COLO668 (cell line): ENCODE data around the gene SH3GLB2.
"Not testable (repeated sequence)": the region's sequence is repeated elsewhere in the genome, so short reads cannot be mapped to it uniquely, and the experiment has no call there.

Experiments used
- DNase-seq: peaks from one replicate; lab custom pipeline; 2025; ENCODE audit not compliant: unreplicated experiment; lab: John Stamatoyannopoulos, UW

Gene SH3GLB2

GRCh38 chr9:129022037-129022436 lies 6.1 kb downstream of the SH3GLB2 start:
- DNase-seq, result no peak

GRCh38 chr9:129021091-129021490 lies 7.0 kb downstream of the SH3GLB2 start:
- no peak for DNase-seq

GRCh38 chr9:129014608-129015007 lies 13.5 kb downstream of the SH3GLB2 start:
- DNase-seq, result no peak

- no peak for DNase-seq
Observed at GRCh38 chr9:129014124-129014523, 14.0 kb downstream of the SH3GLB2 start.

GRCh38 chr9:129013674-129014073 lies 14.5 kb downstream of the SH3GLB2 start:
- no peak for DNase-seq

GRCh38 chr9:129012893-129013448 lies 15.2 kb downstream of the SH3GLB2 start:
- DNase-seq, result no peak

GRCh38 chr9:129012343-129012742 lies 15.8 kb downstream of the SH3GLB2 start:
- no peak for DNase-seq

GRCh38 chr9:129011761-129012181 lies 16.4 kb downstream of the SH3GLB2 start:
- DNase-seq, result no peak

GRCh38 chr9:129011170-129011569 lies 17.0 kb downstream of the SH3GLB2 start:
- no peak for DNase-seq

GRCh38 chr9:129010267-129010975 lies 17.7 kb downstream of the SH3GLB2 start:
- DNase-seq, result no peak

- no peak for DNase-seq
Observed at GRCh38 chr9:129009584-129010141, 18.5 kb downstream of the SH3GLB2 start.

- no peak for DNase-seq
Observed at GRCh38 chr9:129008986-129009583, 19.0 kb downstream of the SH3GLB2 start.

- DNase-seq, result no peak
Observed at GRCh38 chr9:129008469-129008965, 19.6 kb downstream of the SH3GLB2 start.

GRCh38 chr9:129007766-129008468 lies 20.2 kb downstream of the SH3GLB2 start:
- no peak for DNase-seq

GRCh38 chr9:129007035-129007765 lies 20.9 kb downstream of the SH3GLB2 start:
- DNase-seq, result no peak

GRCh38 chr9:129006328-129007034 lies 21.6 kb downstream of the SH3GLB2 start:
- peak; percentile 54 for DNase-seq

GRCh38 chr9:129005336-129005997 lies 22.7 kb downstream of the SH3GLB2 start:
- no peak for DNase-seq

GRCh38 chr9:129004173-129004572 lies 24.0 kb downstream of the SH3GLB2 start:
- not testable (repeated sequence) for DNase-seq

- no peak for DNase-seq
Observed at GRCh38 chr9:129002992-129003391, 25.1 kb downstream of the SH3GLB2 start.
